MM.1S (cell line): ENCODE results near the gene PCDHGB5.
A peak's percentile ranks its signal among the peaks of the same experiment; 100 is the strongest.

ENCODE experiments used
- DNase-seq: peaks from one replicate; pipeline ENCODE4 v3.0.0-alpha.2; 2015
- H2AFZ ChIP-seq: fragments of 300-600 bp; sonication (generic); 2 replicates; pipeline ENCODE4 v1.6.0; 2016; ENCODE audit warnings: antibody characterized with exemption, low read length
- H3F3A ChIP-seq: fragments of 300-600 bp; sonication (generic); 2 replicates; pipeline ENCODE4 v1.6.1; 2016; ENCODE audit warnings: mild to moderate bottlenecking, antibody characterized with exemption, low read length, moderate library complexity, mixed read lengths; ENCODE audit not compliant: insufficient read depth
- H3K27ac ChIP-seq: fragments of 300-600 bp; sonication (generic); 2 replicates; pipeline ENCODE4 v1.5.1; 2016; ENCODE audit warnings: mild to moderate bottlenecking, low read length
- H3K27me3 ChIP-seq: fragments of 300-600 bp; sonication (generic); replicated peaks from 2 replicates; pipeline ENCODE4 v1.6.0; 2016; ENCODE audit warnings: low read length; ENCODE audit not compliant: insufficient read depth
- H3K36me3 ChIP-seq: fragments of 300-600 bp; sonication (generic); replicated peaks from 2 replicates; pipeline ENCODE4 v1.6.1; 2016; ENCODE audit warnings: mild to moderate bottlenecking, low read length, mixed read lengths; ENCODE audit not compliant: insufficient read depth
- H3K4me1 ChIP-seq: fragments of 300-600 bp; sonication (generic); 2 replicates; pipeline ENCODE4 v1.6.1; 2016; ENCODE audit warnings: low read length, mixed read lengths
- H3K4me2 ChIP-seq: fragments of 300-600 bp; sonication (generic); 2 replicates; pipeline ENCODE4 v1.6.0; 2016; ENCODE audit warnings: low read depth, low read length
- H3K4me3 ChIP-seq: fragments of 300-600 bp; sonication (generic); 2 replicates; pipeline ENCODE4 v1.5.1; 2016; ENCODE audit warnings: low read length, mixed read lengths
- H3K79me2 ChIP-seq: fragments of 300-600 bp; sonication (generic); 2 replicates; pipeline ENCODE4 v1.6.1; 2016; ENCODE audit warnings: mixed run types, low read length, mixed read lengths
- H3K9ac ChIP-seq: fragments of 300-600 bp; sonication (generic); 2 replicates; pipeline ENCODE4 v1.6.1; 2016; ENCODE audit warnings: low read length, mixed read lengths
- H3K9me2 ChIP-seq: fragments of 300-600 bp; sonication (generic); replicated peaks from 2 replicates; pipeline ENCODE4 v1.6.1; 2016; ENCODE audit warnings: mild to moderate bottlenecking, low read length, mixed read lengths; ENCODE audit not compliant: insufficient read depth
- H3K9me3 ChIP-seq: fragments of 300-600 bp; sonication (generic); replicated peaks from 2 replicates; pipeline ENCODE4 v1.6.1; 2016; ENCODE audit warnings: mild to moderate bottlenecking, low read length, mixed read lengths; ENCODE audit not compliant: insufficient read depth
- H4K20me1 ChIP-seq: fragments of 300-600 bp; sonication (generic); 2 replicates; pipeline ENCODE4 v1.6.1; 2016; ENCODE audit warnings: mild to moderate bottlenecking, low read length, moderate library complexity, mixed read lengths; ENCODE audit not compliant: insufficient read depth
- CTCF ChIP-seq: fragments of 300-600 bp; sonication (generic); IDR thresholded peaks from 2 replicates; pipeline ENCODE4 v1.5.1; 2016; ENCODE audit warnings: antibody characterized with exemption, low read length, mixed read lengths
- EZH2 ChIP-seq: fragments of 300-600 bp; sonication (generic); optimal IDR thresholded peaks from 2 replicates; pipeline ENCODE3; 2017; ENCODE audit warnings: low read depth, mild to moderate bottlenecking, antibody characterized with exemption, low read length, mixed read lengths
- EZH2phosphoT487 ChIP-seq: fragments of 300-600 bp; sonication (generic); IDR thresholded peaks from 2 replicates; pipeline ENCODE4 v1.6.1; 2018; ENCODE audit warnings: antibody characterized with exemption, low read length

PCDHGB5 gene

GRCh38 chr5:141388661-141389060 lies 9.1 kb upstream of the PCDHGB5 start:
- H3K9ac ChIP-seq, result no peak overlapping the region
- DNase-seq, result no peak
- H3K27me3 ChIP-seq, result peaks cover 10% of the 10 kb centered on the region; the same call in 1 of the 2 replicates
- no peak overlapping the region; the same call in 1 of the 2 replicates for H3K4me3 ChIP-seq
- no peaks in the 10 kb centered on the region for H3K9me2 ChIP-seq
- H3K9me3 ChIP-seq, result no peaks in the 10 kb centered on the region
- no peaks in the 10 kb centered on the region for H4K20me1 ChIP-seq
- no peak overlapping the region for H2AFZ ChIP-seq
- no peaks in the 10 kb centered on the region for H3K36me3 ChIP-seq
- no peaks in the 10 kb centered on the region for H3K4me1 ChIP-seq
- H3K79me2 ChIP-seq, result no peaks in the 10 kb centered on the region
- H3K4me2 ChIP-seq, result peak overlapping the region; percentile 43; the same call in 1 of the 2 replicates
- H3F3A ChIP-seq, result no peaks in the 10 kb centered on the region
- no peak overlapping the region for H3K27ac ChIP-seq
- TF ChIP-seq EZH2phosphoT487 (no peak), CTCF (no peak), EZH2 (no peak)

- H3K36me3 ChIP-seq, result no peaks in the 10 kb centered on the region
- H4K20me1 ChIP-seq, result no peaks in the 10 kb centered on the region
- H3K9me2 ChIP-seq, result no peaks in the 10 kb centered on the region
- H3K4me1 ChIP-seq, result no peaks in the 10 kb centered on the region
- DNase-seq, result no peak
- H3F3A ChIP-seq, result no peaks in the 10 kb centered on the region
- no peak for TF ChIP-seq CTCF
- no peak for TF ChIP-seq EZH2
- no peak for TF ChIP-seq EZH2phosphoT487
- H3K9ac ChIP-seq, result no peak overlapping the region
- no peak overlapping the region for H2AFZ ChIP-seq
- H3K27me3 ChIP-seq, result 0 out of 2 replicates have a peak, but pooled peaks cover 8% of the 10 kb centered on the region
- no peak overlapping the region for H3K4me3 ChIP-seq
- no peak overlapping the region for H3K4me2 ChIP-seq
- H3K27ac ChIP-seq, result no peak overlapping the region
- no peaks in the 10 kb centered on the region for H3K79me2 ChIP-seq
- no peaks in the 10 kb centered on the region for H3K9me3 ChIP-seq
Observed at GRCh38 chr5:141389153-141390042, 8.3 kb upstream of the PCDHGB5 start.

- Histone ChIP-seq H2AFZ (no peak within 1 kb of the TSS), H3K79me2 (no peaks in the 10 kb centered on the region), H4K20me1 (no peaks in the 10 kb centered on the region), H3K9ac (no peak within 1 kb of the TSS), H3K36me3 (no peaks in the 10 kb centered on the region), H3K27ac (no peak within 1 kb of the TSS), H3K4me1 (no peaks in the 10 kb centered on the region), H3K4me3 (no peak within 1 kb of the TSS), H3K4me2 (no peak within 1 kb of the TSS), H3K9me3 (no peaks in the 10 kb centered on the region), H3K27me3 (0 out of 2 replicates have a peak, but pooled peaks cover 5% of the 10 kb centered on the region), H3F3A (no peaks in the 10 kb centered on the region), H3K9me2 (no peaks in the 10 kb centered on the region)
- peak; percentile 57 for DNase-seq
- TF ChIP-seq EZH2, result no peak
- peak; percentile 52 for TF ChIP-seq CTCF
Observed at GRCh38 chr5:141392429-141393198, 5.1 kb upstream of the PCDHGB5 start, which contains the start of gene PCDHGA8. Gene PCDHGA8, plus strand, starts transcription at chr5:141392633. Its CDS starts 181 bp downstream, at chr5:141392814.
